ENCODE results near the gene NDFIP2. TPM values are rescaled to one million over a fixed set of nuclear protein-coding genes. Genes with fewer than 3 reads are reported as not detected.

Gene NDFIP2
- polyA plus RNA-seq, 1 of the 3 experiments (the other 2 are of a cell fraction) = 21.4 TPM

DNA sequence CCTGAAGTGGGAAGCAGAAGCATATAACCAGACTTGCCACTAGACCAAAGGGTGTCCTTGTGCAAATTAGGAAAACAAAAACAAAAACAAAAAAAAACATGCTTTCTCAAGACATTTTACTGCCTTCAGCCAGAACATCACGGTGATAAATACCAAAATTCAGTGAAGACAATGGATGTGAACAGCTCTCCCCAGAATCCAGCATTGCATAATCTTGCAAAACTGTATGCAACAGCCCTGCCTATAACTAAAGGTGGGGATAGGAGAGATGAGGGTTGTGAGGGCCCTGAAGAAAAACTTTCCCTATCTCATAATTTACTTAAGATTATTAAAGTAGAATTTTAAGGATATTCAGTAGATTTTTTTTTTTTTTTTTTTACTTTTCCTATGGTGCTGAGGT lies 24.9 kb upstream of the NDFIP2 start (continued):
- TF ChIP-seq, protein P1, sequence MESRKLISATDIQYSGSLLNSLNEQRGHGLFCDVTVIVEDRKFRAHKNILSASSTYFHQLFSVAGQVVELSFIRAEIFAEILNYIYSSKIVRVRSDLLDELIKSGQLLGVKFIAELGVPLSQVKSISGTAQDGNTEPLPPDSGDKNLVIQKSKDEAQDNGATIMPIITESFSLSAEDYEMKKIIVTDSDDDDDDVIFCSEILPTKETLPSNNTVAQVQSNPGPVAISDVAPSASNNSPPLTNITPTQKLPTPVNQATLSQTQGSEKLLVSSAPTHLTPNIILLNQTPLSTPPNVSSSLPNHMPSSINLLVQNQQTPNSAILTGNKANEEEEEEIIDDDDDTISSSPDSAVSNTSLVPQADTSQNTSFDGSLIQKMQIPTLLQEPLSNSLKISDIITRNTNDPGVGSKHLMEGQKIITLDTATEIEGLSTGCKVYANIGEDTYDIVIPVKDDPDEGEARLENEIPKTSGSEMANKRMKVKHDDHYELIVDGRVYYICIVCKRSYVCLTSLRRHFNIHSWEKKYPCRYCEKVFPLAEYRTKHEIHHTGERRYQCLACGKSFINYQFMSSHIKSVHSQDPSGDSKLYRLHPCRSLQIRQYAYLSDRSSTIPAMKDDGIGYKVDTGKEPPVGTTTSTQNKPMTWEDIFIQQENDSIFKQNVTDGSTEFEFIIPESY (IDR thresholded peaks at IDR 0.05; ENCODE audit: borderline replicate concordance, low read depth) = no peak
- no peak for TF ChIP-seq NRF1 (IDR thresholded peaks at IDR 0.05; ENCODE audit: low read depth, low read length)
- TF ChIP-seq ELF1 (IDR thresholded peaks at IDR 0.05) = no peak
- TF ChIP-seq TCF12 (IDR thresholded peaks at IDR 0.05) = no peak
- no peak for TF ChIP-seq POLR2AphosphoS5 (IDR thresholded peaks at IDR 0.05; ENCODE audit: low read depth, low read length)
- no peak for TF ChIP-seq TEAD4 (IDR thresholded peaks at IDR 0.05; ENCODE audit: borderline replicate concordance, insufficient read depth)

DNA sequence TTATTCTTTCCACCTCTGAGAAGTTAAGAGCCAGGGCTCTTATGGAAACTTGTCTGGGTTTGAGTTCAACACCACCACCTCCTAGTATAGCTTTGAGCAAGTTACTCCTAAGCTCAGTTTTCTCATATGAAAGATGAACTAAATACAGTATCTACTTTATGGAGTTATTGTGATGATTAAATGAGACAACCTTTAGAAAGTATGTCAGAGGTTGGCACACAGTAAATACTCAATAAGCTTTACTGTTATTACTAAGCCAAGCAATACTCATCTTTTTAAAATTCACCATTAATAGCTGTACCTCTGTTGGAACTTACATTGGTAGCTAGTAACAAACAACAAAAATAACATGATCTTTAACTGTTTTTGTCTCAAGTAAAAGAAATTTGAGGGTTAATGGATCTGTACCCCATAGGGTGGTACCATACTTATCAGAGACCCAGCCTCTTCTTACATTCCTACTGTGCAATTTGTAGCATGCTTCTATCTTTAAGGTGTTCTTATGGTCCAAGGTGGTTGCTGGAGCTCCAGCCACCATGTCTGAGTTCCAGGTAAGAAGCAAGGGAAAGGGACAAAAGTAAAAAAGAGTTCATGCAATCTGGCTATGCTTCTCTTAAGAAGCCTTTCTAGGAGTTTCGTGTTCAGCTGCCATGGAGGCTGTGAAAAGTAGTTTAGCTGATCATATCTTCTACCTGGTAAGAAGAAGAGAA lies 24.1 kb upstream of the NDFIP2 start:
- peaks cover 2% of the 10 kb centered on the region for H3F3A ChIP-seq (replicated peaks; ENCODE audit: insufficient read depth)
- H3K36me3 ChIP-seq (replicated peaks in 1 of 2; ENCODE audit: control insufficient read depth in 1 of 2, insufficient read depth in 2 of 2, low read length in 1 of 2) = no peaks in the 10 kb centered on the region
- no peak overlapping the region for H3K4me3 ChIP-seq (ENCODE audit: low read depth in 2 of 2, low read length in 1 of 2)
- TF ChIP-seq TEAD4 (IDR thresholded peaks at IDR 0.05; ENCODE audit: borderline replicate concordance, insufficient read depth) (no peak), GABPA (IDR thresholded peaks at IDR 0.05; ENCODE audit: low read depth) (no peak), EZH2phosphoT487 (IDR thresholded peaks at IDR 0.05; ENCODE audit: borderline replicate concordance, low read depth) (no peak), CHD2 (IDR thresholded peaks at IDR 0.05; ENCODE audit: low read length, partially characterized antibody) (no peak), MEF2A (IDR thresholded peaks at IDR 0.05; ENCODE audit: borderline replicate concordance, low read depth) (no peak), FOXM1 (IDR thresholded peaks at IDR 0.05; ENCODE audit: low read depth) (no peak), JUND (IDR thresholded peaks at IDR 0.05) (no peak), YY1 (IDR thresholded peaks at IDR 0.05; ENCODE audit: low read depth) (no peak), GATA2 (CRISPR knock-in tag; IDR thresholded peaks at IDR 0.05) (no peak), RAD21 (IDR thresholded peaks at IDR 0.05; ENCODE audit: low read length) (no peak), FOXJ3 (CRISPR knock-in tag; IDR thresholded peaks at IDR 0.05) (no peak), MXI1 (IDR thresholded peaks at IDR 0.05; ENCODE audit: low read depth, low read length) (no peak), TCF12 (IDR thresholded peaks at IDR 0.05) (no peak), POLR2AphosphoS5 (IDR thresholded peaks at IDR 0.05; ENCODE audit: low read depth, low read length) (no peak)
- TF ChIP-seq, protein P2, sequence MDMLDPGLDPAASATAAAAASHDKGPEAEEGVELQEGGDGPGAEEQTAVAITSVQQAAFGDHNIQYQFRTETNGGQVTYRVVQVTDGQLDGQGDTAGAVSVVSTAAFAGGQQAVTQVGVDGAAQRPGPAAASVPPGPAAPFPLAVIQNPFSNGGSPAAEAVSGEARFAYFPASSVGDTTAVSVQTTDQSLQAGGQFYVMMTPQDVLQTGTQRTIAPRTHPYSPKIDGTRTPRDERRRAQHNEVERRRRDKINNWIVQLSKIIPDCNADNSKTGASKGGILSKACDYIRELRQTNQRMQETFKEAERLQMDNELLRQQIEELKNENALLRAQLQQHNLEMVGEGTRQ (IDR thresholded peaks at IDR 0.05; ENCODE audit: borderline replicate concordance, low read depth, low read length) = no peak
- TF ChIP-seq, protein P3, sequence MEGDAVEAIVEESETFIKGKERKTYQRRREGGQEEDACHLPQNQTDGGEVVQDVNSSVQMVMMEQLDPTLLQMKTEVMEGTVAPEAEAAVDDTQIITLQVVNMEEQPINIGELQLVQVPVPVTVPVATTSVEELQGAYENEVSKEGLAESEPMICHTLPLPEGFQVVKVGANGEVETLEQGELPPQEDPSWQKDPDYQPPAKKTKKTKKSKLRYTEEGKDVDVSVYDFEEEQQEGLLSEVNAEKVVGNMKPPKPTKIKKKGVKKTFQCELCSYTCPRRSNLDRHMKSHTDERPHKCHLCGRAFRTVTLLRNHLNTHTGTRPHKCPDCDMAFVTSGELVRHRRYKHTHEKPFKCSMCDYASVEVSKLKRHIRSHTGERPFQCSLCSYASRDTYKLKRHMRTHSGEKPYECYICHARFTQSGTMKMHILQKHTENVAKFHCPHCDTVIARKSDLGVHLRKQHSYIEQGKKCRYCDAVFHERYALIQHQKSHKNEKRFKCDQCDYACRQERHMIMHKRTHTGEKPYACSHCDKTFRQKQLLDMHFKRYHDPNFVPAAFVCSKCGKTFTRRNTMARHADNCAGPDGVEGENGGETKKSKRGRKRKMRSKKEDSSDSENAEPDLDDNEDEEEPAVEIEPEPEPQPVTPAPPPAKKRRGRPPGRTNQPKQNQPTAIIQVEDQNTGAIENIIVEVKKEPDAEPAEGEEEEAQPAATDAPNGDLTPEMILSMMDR (IDR thresholded peaks at IDR 0.05) = no peak
- TF ChIP-seq, protein P1 (IDR thresholded peaks at IDR 0.05; ENCODE audit: borderline replicate concordance, low read depth) = no peak
- TF ChIP-seq, protein P4, sequence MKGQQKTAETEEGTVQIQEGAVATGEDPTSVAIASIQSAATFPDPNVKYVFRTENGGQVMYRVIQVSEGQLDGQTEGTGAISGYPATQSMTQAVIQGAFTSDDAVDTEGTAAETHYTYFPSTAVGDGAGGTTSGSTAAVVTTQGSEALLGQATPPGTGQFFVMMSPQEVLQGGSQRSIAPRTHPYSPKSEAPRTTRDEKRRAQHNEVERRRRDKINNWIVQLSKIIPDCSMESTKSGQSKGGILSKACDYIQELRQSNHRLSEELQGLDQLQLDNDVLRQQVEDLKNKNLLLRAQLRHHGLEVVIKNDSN (IDR thresholded peaks at IDR 0.05; ENCODE audit: borderline replicate concordance, low read depth) = no peak
- no peak overlapping the region for H3K9ac ChIP-seq
- WGBS (ENCODE audit: low lambda C conversion rate) = 63% methylated on average over 1 of the region's 1 CpG
- no peaks in the 10 kb centered on the region for H3K9me3 ChIP-seq
- DNase-seq = no peak
- H2AFZ ChIP-seq (ENCODE audit: low read depth) = no peak overlapping the region
- H4K20me1 ChIP-seq (ENCODE audit: insufficient read depth) = no peaks in the 10 kb centered on the region
- no peaks in the 10 kb centered on the region for H3K27me3 ChIP-seq (ENCODE audit: insufficient read depth)
- H3K4me1 ChIP-seq (ENCODE audit: control insufficient read depth in 1 of 2, insufficient read depth in 2 of 2, low read depth in 1 of 2, low read length in 1 of 2) = no peaks in the 10 kb centered on the region; a peak in 2 of 4 replicates
- POLR2A ChIA-PET = no interaction called here
- no peaks in the 10 kb centered on the region for H3K9me2 ChIP-seq
- CTCF ChIA-PET = interaction anchor here (2.4 kb wide), 1 partner anchor 33 kb away, joined by 9 read pairs; no protein-coding TSS in a partner anchor
- no peaks in the 10 kb centered on the region for H3K79me2 ChIP-seq (ENCODE audit: insufficient read depth)
- H3K27ac ChIP-seq (ENCODE audit: low read depth in 2 of 2, low read length in 1 of 2) = no peak overlapping the region
- H3K4me2 ChIP-seq = no peak overlapping the region
